ENCODE measurements around the gene LONP1.

LONP1 gene

GRCh38 chr19:5677136-5677535 lies 42.8 kb downstream of the LONP1 start:
- no peak for DNase-seq

- no peak for DNase-seq
Measured at GRCh38 chr19:5676772-5677105, 43.2 kb downstream of the LONP1 start.

- no peak for DNase-seq
Measured at GRCh38 chr19:5676105-5676771, 43.7 kb downstream of the LONP1 start.

- DNase-seq = no peak
Measured at GRCh38 chr19:5674714-5675113, 45.2 kb downstream of the LONP1 start.

- no peak for DNase-seq
Measured at GRCh38 chr19:5673752-5674151, 46.2 kb downstream of the LONP1 start.

GRCh38 chr19:5672708-5673459 lies 47.1 kb downstream of the LONP1 start:
- DNase-seq = no peak

GRCh38 chr19:5671600-5671999 lies 48.3 kb downstream of the LONP1 start:
- no peak for DNase-seq

GRCh38 chr19:5669212-5669611 lies 50.7 kb downstream of the LONP1 start:
- no peak for DNase-seq

- DNase-seq = peak; percentile 56
Measured at GRCh38 chr19:5667751-5668271, 52.1 kb downstream of the LONP1 start.

- no peak for DNase-seq
Measured at GRCh38 chr19:5666921-5667610, 52.9 kb downstream of the LONP1 start.

GRCh38 chr19:5665781-5666513 lies 54.0 kb downstream of the LONP1 start:
- no peak for DNase-seq

GRCh38 chr19:5664515-5664914 lies 55.4 kb downstream of the LONP1 start:
- DNase-seq = no peak

- no peak for DNase-seq
Measured at GRCh38 chr19:5663904-5664303, 56.0 kb downstream of the LONP1 start.

- no peak for DNase-seq
Measured at GRCh38 chr19:5661483-5661882, 58.5 kb downstream of the LONP1 start.

- DNase-seq = no peak
Measured at GRCh38 chr19:5655412-5655811, 64.5 kb downstream of the LONP1 start.

- no peak for DNase-seq
Measured at GRCh38 chr19:5654931-5655330, 65.0 kb downstream of the LONP1 start.

- DNase-seq = no peak
Measured at GRCh38 chr19:5652261-5652660, 67.7 kb downstream of the LONP1 start.

GRCh38 chr19:5651361-5651760 lies 68.6 kb downstream of the LONP1 start:
- no peak for DNase-seq

- no peak for DNase-seq
Measured at GRCh38 chr19:5648464-5648863, 71.5 kb downstream of the LONP1 start.

GRCh38 chr19:5646703-5647102 lies 73.2 kb downstream of the LONP1 start:
- no peak for DNase-seq

- no peak for DNase-seq
Measured at GRCh38 chr19:5645409-5645808, 74.5 kb downstream of the LONP1 start.

- no peak for DNase-seq
Measured at GRCh38 chr19:5644037-5644436, 75.9 kb downstream of the LONP1 start.

GRCh38 chr19:5643060-5643459 lies 76.9 kb downstream of the LONP1 start:
- no peak for DNase-seq

Data from NCI-H82 (cell line).